ENCODE data around the gene SPAG9. TPM values are rescaled to one million over a fixed set of nuclear protein-coding genes. Genes with fewer than 3 reads are reported as not detected.

SPAG9 gene
- total RNA-seq, 1 experiment from 2014 or later: 54.3 TPM

DNA sequence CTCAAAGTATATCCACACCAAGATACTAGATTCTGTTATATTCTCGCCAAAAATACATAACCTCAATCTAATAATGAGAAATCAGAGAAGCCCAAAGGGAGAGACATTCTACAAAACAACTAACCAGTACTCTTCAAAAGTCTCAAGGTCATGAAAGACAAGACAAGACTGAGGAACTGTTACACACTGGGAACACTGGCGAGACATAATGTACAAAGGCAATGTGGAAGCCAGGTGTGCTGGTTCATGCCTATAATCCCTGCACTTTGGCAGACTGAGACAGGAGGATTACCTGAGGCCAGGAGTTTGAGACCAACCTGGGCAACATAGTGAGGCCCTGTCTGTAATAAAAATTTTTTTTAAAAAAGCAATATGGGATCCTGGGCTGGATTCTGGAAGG, 85.9 kb downstream of the SPAG9 start:
- Histone ChIP-seq H2AK5ac (ENCODE audit: insufficient read length, low read length) (no peak overlapping the region), H3K56ac (ENCODE audit: insufficient read length, low read depth, low read length) (no peak overlapping the region), H2BK15ac (ENCODE audit: low read depth, low read length) (no peak overlapping the region), H3K9me3 (ENCODE audit: control insufficient read depth, low read depth, low read length) (no peaks in the 10 kb centered on the region), H4K5ac (ENCODE audit: insufficient read length, low read depth, low read length) (no peak overlapping the region), H3K23ac (ENCODE audit: insufficient read length, low read depth, low read length) (no peak overlapping the region), H3K4ac (ENCODE audit: low read depth, low read length) (no peak overlapping the region), H3K14ac (ENCODE audit: insufficient read depth, low read length) (no peak overlapping the region), H3K9ac (ENCODE audit: extremely low read depth, insufficient read length, low read length) (no peak overlapping the region), H4K20me1 (ENCODE audit: control insufficient read depth, insufficient read depth, insufficient read length) (no peaks in the 10 kb centered on the region), H2BK5ac (ENCODE audit: insufficient read length, low read length) (no peak overlapping the region), H3K79me2 (ENCODE audit: insufficient read depth, low read length) (no peaks in the 10 kb centered on the region), H3K27ac (ENCODE audit: insufficient read length, low read depth, low read length) (no peak overlapping the region), H4K8ac (replicated peaks; ENCODE audit: insufficient read length, low read depth, low read length) (no peak overlapping the region), H3K4me2 (ENCODE audit: insufficient read depth, insufficient read length, low read length) (no peak overlapping the region), H3K4me1 (ENCODE audit: insufficient read depth, low read length) (no peaks in the 10 kb centered on the region; the same call in 1 of the 2 replicates), H3K18ac (ENCODE audit: insufficient read length, low read depth, low read length) (no peak overlapping the region), H2BK120ac (ENCODE audit: low read depth, low read length, poor library complexity, severe bottlenecking) (no peak overlapping the region), H4K91ac (ENCODE audit: insufficient read length, low read depth, low read length) (no peak overlapping the region), H2AFZ (ENCODE audit: low read length) (no peak overlapping the region), H3K23me2 (ENCODE audit: insufficient read length, low read depth, low read length, poor library complexity, severe bottlenecking) (no peaks in the 10 kb centered on the region), H3K79me1 (ENCODE audit: insufficient read depth, low read depth, low read length, poor library complexity, severe bottlenecking) (no peaks in the 10 kb centered on the region), H3K27me3 (ENCODE audit: insufficient read depth, low read length) (no peaks in the 10 kb centered on the region), H3T11ph (ENCODE audit: low read length) (no peak overlapping the region), H2BK12ac (ENCODE audit: insufficient read length, low read depth, low read length) (no peak overlapping the region), H2BK20ac (ENCODE audit: low read depth, low read length, poor library complexity, severe bottlenecking) (no peak overlapping the region)
- Mint-ChIP-seq H3K4me3 (no peak overlapping the region), H3K4me1 (peaks cover 13 to 16% of the 10 kb centered on the region in 2 experiments), H3K27ac (no peak overlapping the region; a peak in 2 of 7 replicates), H3K9me3 (no peaks in the 10 kb centered on the region), H3K27me3 (ENCODE audit: low read depth) (no peaks in the 10 kb centered on the region), H3K36me3 (ENCODE audit: insufficient read depth in 1 of 3, low read depth in 3 of 3) (peaks cover 0 to 15% (median 0%) of the 10 kb centered on the region in 3 experiments; a peak in 4 of 7 replicates)
- no CpG with 5 or more reads among the region's 2 CpGs for whole genome bisulfite sequencing (ENCODE audit: extremely low coverage, insufficient read length, low lambda C conversion rate)
- DNase-seq: no peak
- TF ChIP-seq, protein P1, sequence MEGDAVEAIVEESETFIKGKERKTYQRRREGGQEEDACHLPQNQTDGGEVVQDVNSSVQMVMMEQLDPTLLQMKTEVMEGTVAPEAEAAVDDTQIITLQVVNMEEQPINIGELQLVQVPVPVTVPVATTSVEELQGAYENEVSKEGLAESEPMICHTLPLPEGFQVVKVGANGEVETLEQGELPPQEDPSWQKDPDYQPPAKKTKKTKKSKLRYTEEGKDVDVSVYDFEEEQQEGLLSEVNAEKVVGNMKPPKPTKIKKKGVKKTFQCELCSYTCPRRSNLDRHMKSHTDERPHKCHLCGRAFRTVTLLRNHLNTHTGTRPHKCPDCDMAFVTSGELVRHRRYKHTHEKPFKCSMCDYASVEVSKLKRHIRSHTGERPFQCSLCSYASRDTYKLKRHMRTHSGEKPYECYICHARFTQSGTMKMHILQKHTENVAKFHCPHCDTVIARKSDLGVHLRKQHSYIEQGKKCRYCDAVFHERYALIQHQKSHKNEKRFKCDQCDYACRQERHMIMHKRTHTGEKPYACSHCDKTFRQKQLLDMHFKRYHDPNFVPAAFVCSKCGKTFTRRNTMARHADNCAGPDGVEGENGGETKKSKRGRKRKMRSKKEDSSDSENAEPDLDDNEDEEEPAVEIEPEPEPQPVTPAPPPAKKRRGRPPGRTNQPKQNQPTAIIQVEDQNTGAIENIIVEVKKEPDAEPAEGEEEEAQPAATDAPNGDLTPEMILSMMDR (conservative IDR thresholded peaks at IDR 0.05): no peak

Data from H9 (cell line).